OCI-LY7 (cell line): ENCODE measurements around the gene PRPF39. TPM values are rescaled to one million over a fixed set of nuclear protein-coding genes. Genes with fewer than 3 reads are reported as not detected.

Experiments
- BruUV-seq: library from RNA; stranded (reverse); fragments of 400-500 nt; replicated peaks from 2 replicates; lab custom pipeline; 2021; lab: Mats Ljungman, UMichigan
- CTCF ChIA-PET: fragments of 300-600 bp; sonication (Branson Sonifier 250); formaldehyde crosslinking; loops from one replicate; lab custom pipeline; 2022; ENCODE audit warnings: antibody characterized with exemption; ENCODE audit not compliant: unreplicated experiment; lab: Charles Lee
- POLR2A ChIA-PET: fragments of 300-600 bp; sonication (Branson Sonifier 250); formaldehyde crosslinking; loops from one replicate; lab custom pipeline; 2022; ENCODE audit warnings: antibody characterized with exemption; lab: Charles Lee
- DNase-seq: peaks from one replicate; pipeline ENCODE4 v3.0.0-alpha.2; 2015; ENCODE audit warnings: low spot score
- H2AFZ ChIP-seq: fragments of 200-600 bp; sonication (generic), shearing (Covaris generic); 2 replicates; pipeline ENCODE4 v1.6.1; 2014; ENCODE audit warnings: mild to moderate bottlenecking, antibody characterized with exemption, low read length, moderate library complexity
- H3K27ac ChIP-seq: fragments of 200-600 bp; sonication (generic); 2 replicates; pipeline ENCODE4 v1.5.1; 2014; ENCODE audit warnings: mixed run types, low read depth, mild to moderate bottlenecking, moderate library complexity, low read length, inconsistent platforms; ENCODE audit not compliant: poor library complexity, severe bottlenecking
- H3K36me3 ChIP-seq: fragments of 200-600 bp; sonication (generic); 2 replicates; pipeline ENCODE4 v1.6.1; 2014; ENCODE audit warnings: mild to moderate bottlenecking, antibody characterized with exemption, low read length, moderate library complexity, mixed read lengths; ENCODE audit not compliant: insufficient read depth
- H3K4me1 ChIP-seq: fragments of 200-600 bp; sonication (generic); 2 replicates; pipeline ENCODE4 v1.5.1; 2014; ENCODE audit warnings: mild to moderate bottlenecking, low read length; ENCODE audit not compliant: insufficient read depth, poor library complexity, severe bottlenecking
- H3K4me2 ChIP-seq: fragments of 200-600 bp; sonication (generic); 2 replicates; pipeline ENCODE4 v1.6.1; 2014; ENCODE audit warnings: mild to moderate bottlenecking, low read length
- H3K4me3 ChIP-seq: fragments of 200-600 bp; sonication (generic); 2 replicates; pipeline ENCODE4 v1.5.1; 2014; ENCODE audit warnings: mild to moderate bottlenecking, low read depth, low read length; ENCODE audit not compliant: poor library complexity, severe bottlenecking
- H3K79me2 ChIP-seq: fragments of 200-600 bp; sonication (generic); 2 replicates; pipeline ENCODE4 v1.6.1; 2016; ENCODE audit warnings: low read depth, mild to moderate bottlenecking, low read length, moderate library complexity, mixed read lengths; ENCODE audit not compliant: insufficient read depth
- H3K9me2 ChIP-seq: fragments of 200-600 bp; sonication (generic); 2 replicates; pipeline ENCODE4 v1.6.1; 2016; ENCODE audit warnings: mild to moderate bottlenecking, low read length, mixed read lengths; ENCODE audit not compliant: insufficient read depth
- H3K9me3 ChIP-seq: fragments of 200-600 bp; sonication (generic); 2 replicates; pipeline ENCODE4 v1.6.1; 2014; ENCODE audit warnings: mild to moderate bottlenecking, mixed run types, low read length, mixed read lengths
- H4K20me1 ChIP-seq: fragments of 200-600 bp; sonication (generic); 2 replicates; pipeline ENCODE4 v1.6.1; 2014; ENCODE audit warnings: mild to moderate bottlenecking, antibody characterized with exemption, low read length, moderate library complexity, mixed read lengths; ENCODE audit not compliant: insufficient read depth
- CTCF ChIP-seq: fragments of 200-600 bp; sonication (generic); conservative IDR thresholded peaks from 2 replicates; pipeline ENCODE4 v1.5.1; 2014; ENCODE audit warnings: mild to moderate bottlenecking, antibody characterized with exemption, low read length, moderate library complexity, mixed read lengths
- EZH2phosphoT487 ChIP-seq: fragments of 200-600 bp; sonication (generic); IDR thresholded peaks from 2 replicates; pipeline ENCODE4 v1.6.1; 2018; ENCODE audit warnings: low read depth, borderline replicate concordance, mild to moderate bottlenecking, mixed run types, antibody characterized with exemption, low read length, moderate library complexity, mixed read lengths
- intact Hi-C: fragments of 100-400 bp; cut with micrococcal nuclease; formaldehyde crosslinking; loops from one replicate; pipeline ENCODE4 v1.10.0; 2022; ENCODE audit not compliant: unreplicated experiment
- total RNA-seq, 2 experiments: library from RNA; depleted of rRNA in 1 of 2; stranded (reverse); fragments of >200 nt in 1 of 2; shearing (Covaris generic) in 1 of 2; gene quantifications; 2 replicates each; pipeline ENCODE4 v1.2.3, GENCODE V29; 2014 to 2022

Gene PRPF39
- total RNA-seq, 2 experiments from 2014 or later: 39.5 to 47.8 TPM

GRCh38 chr14:45089813-45090212 lies 5.9 kb downstream of the PRPF39 start:
- peaks cover 38% of the 10 kb centered on the region for H3K4me1 ChIP-seq
- no peak overlapping the region for H2AFZ ChIP-seq
- BruUV-seq: no TSS peak
- ChIA-PET CTCF (no interaction called here), POLR2A (interaction anchor here (1.4 kb wide), 1 partner anchor 14 kb away, joined by 3 read pairs; no protein-coding TSS in a partner anchor)
- H3K79me2 ChIP-seq: peaks cover 100% of the 10 kb centered on the region
- peaks cover 65% of the 10 kb centered on the region for H3K36me3 ChIP-seq
- DNase-seq: no peak
- H3K4me2 ChIP-seq: no peak overlapping the region
- intact Hi-C loops: no loop called here
- TF ChIP-seq EZH2phosphoT487 (no peak), CTCF (no peak)
- H3K9me2 ChIP-seq: no peaks in the 10 kb centered on the region
- H4K20me1 ChIP-seq: peaks cover 19% of the 10 kb centered on the region; the same call in 1 of the 2 replicates
- H3K4me3 ChIP-seq: no peak overlapping the region
- no peak overlapping the region for H3K27ac ChIP-seq
- no peaks in the 10 kb centered on the region for H3K9me3 ChIP-seq

- no peak overlapping the region for H2AFZ ChIP-seq
- TF ChIP-seq CTCF: no peak
- no peak for TF ChIP-seq EZH2phosphoT487
- no peak overlapping the region for H3K4me2 ChIP-seq
- H3K4me3 ChIP-seq: no peak overlapping the region
- H4K20me1 ChIP-seq: peaks cover 12% of the 10 kb centered on the region; the same call in 1 of the 2 replicates
- no peak for DNase-seq
- H3K79me2 ChIP-seq: peaks cover 100% of the 10 kb centered on the region
- intact Hi-C loops: no loop called here
- POLR2A ChIA-PET: interaction anchor here (0.8 to 1.0 kb wide), 5 partner anchors 68 to 186 kb away, joined by 3 to 4 read pairs (median 3); no protein-coding TSS in a partner anchor
- no peaks in the 10 kb centered on the region for H3K9me3 ChIP-seq
- peaks cover 79% of the 10 kb centered on the region for H3K36me3 ChIP-seq
- H3K4me1 ChIP-seq: peaks cover 27% of the 10 kb centered on the region
- no peaks in the 10 kb centered on the region for H3K9me2 ChIP-seq
- CTCF ChIA-PET: no interaction called here
- BruUV-seq: no TSS peak
- no peak overlapping the region for H3K27ac ChIP-seq
Observed at GRCh38 chr14:45091710-45092109, 7.8 kb downstream of the PRPF39 start.

GRCh38 chr14:45094275-45094674 lies 10.4 kb downstream of the PRPF39 start:
- no peak for TF ChIP-seq EZH2phosphoT487
- TF ChIP-seq CTCF: no peak
- ChIA-PET POLR2A (interaction anchor here (0.7 to 1.9 kb wide), 5 partner anchors 8 to 84 kb away, joined by 3 to 6 read pairs (median 4); partner anchors contain the start of gene PRPF39), CTCF (no interaction called here)
- H2AFZ ChIP-seq: no peak overlapping the region
- H3K36me3 ChIP-seq: peaks cover 84% of the 10 kb centered on the region
- no peaks in the 10 kb centered on the region for H3K9me2 ChIP-seq
- no peak overlapping the region for H3K27ac ChIP-seq
- no peaks in the 10 kb centered on the region for H3K9me3 ChIP-seq
- no TSS peak for BruUV-seq
- peaks cover 7% of the 10 kb centered on the region for H3K4me1 ChIP-seq
- no peak overlapping the region for H3K4me3 ChIP-seq
- no peak for DNase-seq
- H3K79me2 ChIP-seq: peaks cover 82% of the 10 kb centered on the region
- H3K4me2 ChIP-seq: no peak overlapping the region
- peaks cover 3% of the 10 kb centered on the region; the same call in 1 of the 2 replicates for H4K20me1 ChIP-seq
- intact Hi-C loops: no loop called here
